HTERT RPE-1 (cell line): ENCODE measurements around the gene CLDN9.

ENCODE experiments used
- in situ Hi-C: fragments of 300-500 bp; cut with MboI; formaldehyde crosslinking; loops from 4 replicates; pipeline ENCODE4 v1.14.3; 2020; ENCODE audit warnings: low sequenced_read_pairs

The CLDN9 gene

GRCh38 chr16:3017794-3018506 is 5.2 kb downstream of the CLDN9 start, which contains the start of gene CLDN6:
Gene CLDN6, minus strand, starts transcription at chr16:3018183. Its CDS starts 2,162 bp downstream, at chr16:3016021.
- in situ Hi-C loops, result no loop called here

DNA sequence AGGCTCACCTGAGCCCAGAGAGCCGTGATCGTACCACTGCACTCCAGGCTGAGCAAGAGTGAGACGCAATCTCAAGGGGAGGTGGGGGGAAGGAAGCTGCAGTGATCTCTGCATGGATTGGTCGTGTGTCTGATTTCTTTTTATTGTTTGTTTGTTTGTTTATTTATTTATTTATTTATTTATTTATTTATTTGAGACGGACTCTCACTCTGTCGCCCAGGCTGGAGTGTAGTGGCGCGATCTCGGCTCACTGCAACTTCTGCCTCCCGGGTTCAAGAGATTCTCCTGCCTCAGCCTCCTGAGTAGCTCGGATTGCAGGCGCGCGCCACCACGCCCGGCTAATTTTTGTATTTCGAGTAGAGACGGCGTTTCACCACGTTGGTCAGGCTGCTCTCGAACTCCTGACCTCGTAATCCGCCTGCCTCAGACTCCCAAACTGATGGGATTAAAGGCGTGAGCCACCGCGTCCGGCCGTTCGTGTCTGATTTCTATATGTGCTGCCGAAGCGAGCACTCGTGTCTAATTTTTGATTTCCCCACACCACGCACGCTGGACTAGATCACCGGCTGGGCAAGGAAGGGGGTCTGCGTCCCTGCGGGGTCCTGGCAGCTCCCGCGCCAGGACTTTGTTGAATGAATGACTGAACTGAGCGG is 7.0 kb downstream of the CLDN9 start:
- in situ Hi-C loops, result no loop called here

- in situ Hi-C loops, result no loop called here
Measured at GRCh38 chr16:3020247-3020603, 7.5 kb downstream of the CLDN9 start, which contains the start of gene TNFRSF12A. Gene TNFRSF12A, plus strand, starts transcription at chr16:3020368. Its CDS starts 30 bp downstream, at chr16:3020398.

DNA sequence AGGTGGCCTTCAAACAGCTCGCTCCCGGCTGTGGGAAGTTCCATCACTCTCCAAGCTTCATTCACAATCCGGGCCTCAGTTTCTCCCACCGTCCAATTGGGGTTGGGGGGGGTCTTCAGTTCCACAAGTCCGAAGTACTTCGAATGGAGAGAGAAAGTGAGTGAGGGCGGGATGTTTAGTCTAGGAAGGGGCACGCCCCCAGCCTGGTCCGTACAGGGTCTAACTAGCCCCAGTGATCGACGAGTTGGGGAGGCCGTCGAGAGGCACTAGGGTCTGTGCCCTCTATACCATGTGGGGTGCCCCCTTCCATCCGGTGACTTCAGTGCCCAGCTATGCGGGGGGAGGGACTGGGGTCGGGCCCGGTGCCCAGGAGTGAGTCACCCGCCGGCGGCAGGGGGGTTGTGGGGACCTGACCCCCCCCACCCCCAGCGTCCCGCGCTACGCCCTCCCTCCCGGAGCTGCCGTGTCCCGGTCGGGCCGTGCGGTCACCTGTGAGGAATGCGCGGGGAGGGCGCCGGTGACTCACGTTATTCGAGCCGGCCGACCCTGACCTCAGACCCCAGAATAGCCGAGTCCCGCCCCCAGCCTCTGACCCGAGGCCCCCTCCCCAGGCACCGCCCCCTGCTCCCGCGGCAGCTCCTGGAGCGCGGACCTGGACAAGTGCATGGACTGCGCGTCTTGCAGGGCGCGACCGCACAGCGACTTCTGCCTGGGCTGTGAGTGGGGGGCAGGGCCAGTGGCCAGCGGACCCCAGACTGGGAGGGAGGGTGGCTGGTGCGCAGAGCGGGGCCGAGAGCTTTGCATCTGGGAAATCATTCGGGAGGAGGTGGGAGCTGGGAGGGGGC is 8.1 kb downstream of the CLDN9 start:
- in situ Hi-C loops, result no loop called here

- in situ Hi-C loops, result no loop called here
Measured at GRCh38 chr16:3021449-3022207, 8.9 kb downstream of the CLDN9 start.

DNA sequence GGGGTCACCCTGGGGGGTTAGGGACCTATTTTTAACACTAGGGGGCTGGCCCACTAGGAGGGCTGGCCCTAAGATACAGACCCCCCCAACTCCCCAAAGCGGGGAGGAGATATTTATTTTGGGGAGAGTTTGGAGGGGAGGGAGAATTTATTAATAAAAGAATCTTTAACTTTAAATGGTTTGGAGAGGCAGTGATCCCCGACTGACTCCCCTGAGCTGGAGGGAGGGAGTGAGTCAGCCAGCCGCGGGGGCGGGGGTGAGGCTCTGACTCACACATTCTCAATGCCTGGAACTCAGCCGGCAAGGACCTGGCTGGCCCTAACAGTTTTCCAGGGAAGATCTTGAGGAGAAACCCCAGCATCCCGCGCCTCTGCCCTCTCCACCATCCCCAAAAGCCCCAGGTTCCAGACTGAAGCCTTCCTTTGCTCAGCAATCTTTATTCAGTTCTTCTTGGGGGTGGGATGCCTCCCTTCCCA is 9.5 kb downstream of the CLDN9 start:
- in situ Hi-C loops, result no loop called here

DNA sequence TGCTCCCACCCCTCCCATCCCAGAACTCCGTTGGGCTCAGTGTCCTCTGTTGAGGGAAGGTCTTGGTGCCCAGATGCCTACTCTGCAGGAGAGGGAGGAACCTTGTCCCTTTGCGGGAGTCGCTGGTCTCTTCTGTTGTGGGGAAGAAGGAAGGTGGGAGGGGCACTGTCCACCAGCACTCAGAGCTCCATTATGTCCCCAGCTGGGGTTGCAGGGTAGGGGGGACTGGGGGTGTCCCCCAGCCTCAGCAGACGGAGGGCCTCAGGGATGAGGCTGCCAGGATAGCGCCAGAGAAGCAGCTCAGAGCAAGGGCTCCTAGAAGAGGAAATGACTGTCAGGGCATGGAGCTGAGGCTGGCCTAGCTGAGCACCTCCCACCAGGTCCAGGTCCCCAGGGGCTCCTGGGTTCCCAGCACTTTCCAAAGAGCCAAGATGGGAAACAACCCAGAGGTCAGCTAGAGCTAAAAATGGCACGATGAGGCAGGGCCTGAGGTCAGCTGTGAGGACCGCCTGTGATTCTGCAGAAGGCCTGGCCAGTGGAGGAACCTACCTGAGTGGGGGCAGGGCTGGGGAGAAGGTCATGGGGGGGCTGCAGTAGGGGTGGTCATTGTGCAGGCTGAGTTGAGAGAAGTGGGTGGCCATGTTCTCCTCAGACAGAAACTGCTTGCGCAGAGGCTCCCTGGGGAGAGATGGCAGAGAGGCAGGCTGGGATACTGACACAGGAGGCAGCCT is 10.1 kb downstream of the CLDN9 start:
- in situ Hi-C loops, result no loop called here

- in situ Hi-C loops, result no loop called here
Measured at GRCh38 chr16:3023415-3023668, 10.6 kb downstream of the CLDN9 start.

DNA sequence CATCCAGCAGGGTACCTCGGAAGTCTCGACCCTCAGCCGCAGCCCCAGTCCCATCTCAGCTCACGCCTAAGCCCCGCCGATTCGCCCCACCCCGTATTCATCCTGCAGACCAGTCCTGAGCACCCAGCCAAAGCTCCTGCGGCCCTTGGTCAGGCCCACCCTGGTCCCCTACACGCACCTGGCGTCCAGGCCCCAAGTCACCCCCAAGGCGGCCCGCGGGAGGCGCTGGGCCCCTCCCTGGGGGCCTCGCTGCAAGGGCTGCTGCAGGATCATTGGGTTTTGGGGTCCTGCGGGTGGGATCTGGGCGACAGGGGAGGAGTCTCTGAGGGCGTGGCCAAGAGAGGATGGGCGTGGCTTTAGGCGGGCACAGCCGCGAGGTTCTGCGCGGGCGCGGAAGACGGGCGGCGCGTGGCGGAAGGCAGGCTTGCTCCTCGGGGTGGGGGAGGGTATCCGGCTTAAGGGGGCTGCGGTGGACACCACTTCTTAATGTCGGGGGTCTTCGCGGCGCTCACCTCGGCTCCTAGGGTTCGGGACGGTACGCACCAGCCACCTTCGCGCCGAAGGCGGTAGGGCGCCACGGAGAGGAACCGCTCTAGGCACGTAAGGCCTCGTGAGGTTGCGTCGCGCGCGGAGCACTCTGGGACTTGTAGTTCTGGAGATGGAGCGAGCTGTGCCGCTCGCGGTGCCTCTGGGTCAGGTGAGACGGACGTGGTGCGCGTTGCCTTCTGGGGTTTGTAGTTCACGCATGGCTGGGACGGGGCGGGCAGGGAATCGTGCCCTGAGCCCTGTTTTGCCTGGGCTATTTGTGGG is 11.2 kb downstream of the CLDN9 start, which contains the start of the genes HCFC1R1 and THOC6:
Gene HCFC1R1, minus strand, starts transcription at position 274 of the 810 bp plus-strand sequence. Its CDS starts 1 bp downstream, at position 273.
Gene THOC6, plus strand, starts transcription at position 367 of the 810 bp plus-strand sequence. Its CDS starts 292 bp downstream, at position 659.
- in situ Hi-C loops, result no loop called here

DNA sequence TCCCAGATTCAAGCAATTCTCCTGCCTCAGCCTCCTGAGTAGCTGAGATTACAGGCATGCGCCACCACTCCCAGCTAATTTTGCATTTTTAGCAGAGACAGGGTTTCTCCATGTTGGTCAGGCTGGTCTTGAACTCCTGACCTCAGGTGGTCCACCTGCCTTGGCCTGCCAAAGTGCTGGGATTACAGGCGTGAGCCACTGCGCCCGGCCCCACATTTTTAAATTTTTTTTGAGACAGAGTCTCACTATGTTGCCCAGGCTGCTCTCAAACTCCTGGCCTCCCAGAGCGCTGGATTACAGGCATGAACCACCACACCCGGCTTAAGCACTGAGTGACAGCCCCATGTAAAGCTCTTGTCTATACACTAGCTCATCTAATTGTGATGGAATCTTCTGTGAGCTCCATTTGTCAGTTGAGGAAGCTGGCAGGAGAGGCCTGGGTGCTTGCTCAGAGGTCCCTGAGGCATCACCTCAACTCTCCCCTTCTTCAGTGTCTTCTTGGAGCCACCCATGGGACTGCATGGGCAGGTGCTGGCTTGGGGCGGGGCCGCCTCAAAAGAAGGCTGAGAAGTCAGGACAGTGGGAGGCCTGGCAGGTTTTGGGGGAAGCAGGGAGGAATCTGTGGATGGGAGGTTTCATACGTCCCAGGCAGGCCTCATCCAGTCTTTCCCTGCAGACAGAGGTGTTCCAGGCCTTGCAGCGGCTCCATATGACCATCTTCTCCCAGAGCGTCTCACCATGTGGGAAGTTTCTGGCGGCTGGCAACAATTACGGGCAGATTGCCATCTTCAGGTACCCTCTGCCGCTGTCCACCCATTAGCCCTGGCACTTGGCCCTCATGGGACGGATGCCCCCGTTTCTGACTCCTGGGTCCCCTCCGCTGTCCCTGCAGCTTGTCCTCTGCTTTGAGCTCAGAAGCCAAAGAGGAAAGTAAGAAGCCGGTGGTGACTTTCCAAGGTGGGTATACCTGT is 12.6 kb downstream of the CLDN9 start:
- in situ Hi-C loops, result no loop called here

- in situ Hi-C loops, result no loop called here
Measured at GRCh38 chr16:3026003-3026378, 13.3 kb downstream of the CLDN9 start.

- in situ Hi-C loops, result no loop called here
Measured at GRCh38 chr16:3026609-3027488, 14.1 kb downstream of the CLDN9 start.

- in situ Hi-C loops, result no loop called here
Measured at GRCh38 chr16:3027489-3027795, 14.7 kb downstream of the CLDN9 start.

GRCh38 chr16:3027983-3028715 is 15.4 kb downstream of the CLDN9 start:
- in situ Hi-C loops, result no loop called here

- in situ Hi-C loops, result no loop called here
Measured at GRCh38 chr16:3028716-3029319, 16.1 kb downstream of the CLDN9 start.

GRCh38 chr16:3029491-3030221 is 16.9 kb downstream of the CLDN9 start:
- in situ Hi-C loops, result no loop called here
